NT2/D1 (cell line): ENCODE measurements around the gene AP4M1.

Experiments used
- DNase-seq: peaks from one replicate; pipeline ENCODE4 v3.0.0-alpha.2; 2011; ENCODE audit warnings: low read depth, low spot score
- H3K27me3 ChIP-seq: 2 replicates; pipeline ENCODE4 v1.6.0; 2011; ENCODE audit warnings: mild to moderate bottlenecking; ENCODE audit not compliant: insufficient read length, insufficient read depth
- H3K36me3 ChIP-seq: 2 replicates; pipeline ENCODE4 v1.6.1; 2011; ENCODE audit warnings: mild to moderate bottlenecking, low read length, mixed read lengths; ENCODE audit not compliant: insufficient read depth, insufficient read length
- H3K4me1 ChIP-seq: 2 replicates; pipeline ENCODE4 v1.5.1; 2011; ENCODE audit not compliant: insufficient read depth, insufficient read length
- H3K4me3 ChIP-seq: 2 replicates; pipeline ENCODE4 v1.5.1; 2011; ENCODE audit warnings: low read depth; ENCODE audit not compliant: insufficient read length
- H3K9ac ChIP-seq: 2 replicates; pipeline ENCODE4 v1.6.0; 2011; ENCODE audit warnings: low read depth; ENCODE audit not compliant: insufficient read length
- H3K9me3 ChIP-seq: 2 replicates; pipeline ENCODE4 v1.5.1; 2011; ENCODE audit warnings: mild to moderate bottlenecking, low read length; ENCODE audit not compliant: insufficient read depth
- SUZ12 ChIP-seq: IDR thresholded peaks from 2 replicates; pipeline ENCODE4 v1.6.1; 2011; ENCODE audit not compliant: insufficient read length, insufficient read depth; ENCODE audit errors: extremely low read depth
- YY1 ChIP-seq: IDR thresholded peaks from 2 replicates; pipeline ENCODE4 v1.6.1; 2011; ENCODE audit not compliant: insufficient read length, insufficient read depth
- ZNF274 ChIP-seq: IDR thresholded peaks from 2 replicates; pipeline ENCODE4 v1.6.1; 2011; ENCODE audit warnings: mild to moderate bottlenecking, low read depth, low read length

Gene AP4M1

GRCh38 chr7:100100420-100101015, 925 bp upstream of the AP4M1 start:
- TF ChIP-seq SUZ12, result no peak
- no peak for TF ChIP-seq YY1
- no peak for TF ChIP-seq ZNF274
- H3K9ac ChIP-seq, result peak overlapping the region; percentile 100
- H3K36me3 ChIP-seq, result peaks cover 63% of the 10 kb centered on the region
- DNase-seq, result no peak
- H3K9me3 ChIP-seq, result no peaks in the 10 kb centered on the region
- H3K27me3 ChIP-seq, result no peaks in the 10 kb centered on the region
- H3K4me3 ChIP-seq, result peak overlapping the region; percentile 93
- peaks cover 10% of the 10 kb centered on the region for H3K4me1 ChIP-seq

- DNase-seq, result no peak
- Histone ChIP-seq H3K36me3 (peaks cover 65% of the 10 kb centered on the region), H3K27me3 (no peaks in the 10 kb centered on the region), H3K4me1 (peaks cover 10% of the 10 kb centered on the region), H3K4me3 (no peak overlapping the region), H3K9ac (peak overlapping the region; percentile 21), H3K9me3 (no peaks in the 10 kb centered on the region)
- TF ChIP-seq YY1 (no peak), SUZ12 (no peak), ZNF274 (no peak)
Observed at GRCh38 chr7:100102950-100103840, 1.8 kb downstream of the AP4M1 start.

GRCh38 chr7:100105534-100105933, 4.1 kb downstream of the AP4M1 start:
- no peak for TF ChIP-seq SUZ12
- TF ChIP-seq YY1, result no peak
- no peak for TF ChIP-seq ZNF274
- no peak for DNase-seq
- Histone ChIP-seq H3K4me3 (no peak overlapping the region), H3K9me3 (no peaks in the 10 kb centered on the region), H3K4me1 (peaks cover 3% of the 10 kb centered on the region), H3K36me3 (peaks cover 63% of the 10 kb centered on the region), H3K27me3 (no peaks in the 10 kb centered on the region), H3K9ac (no peak overlapping the region)

GRCh38 chr7:100106633-100107032, 5.2 kb downstream of the AP4M1 start:
- H3K4me3 ChIP-seq, result no peak overlapping the region
- H3K4me1 ChIP-seq, result peaks cover 3% of the 10 kb centered on the region
- H3K9ac ChIP-seq, result no peak overlapping the region
- H3K36me3 ChIP-seq, result peaks cover 72% of the 10 kb centered on the region
- no peaks in the 10 kb centered on the region for H3K9me3 ChIP-seq
- DNase-seq, result no peak
- no peak for TF ChIP-seq YY1
- no peaks in the 10 kb centered on the region for H3K27me3 ChIP-seq

GRCh38 chr7:100107125-100107737, 5.8 kb downstream of the AP4M1 start:
- no peak for DNase-seq
- Histone ChIP-seq H3K9me3 (no peaks in the 10 kb centered on the region), H3K27me3 (no peaks in the 10 kb centered on the region), H3K36me3 (peaks cover 78% of the 10 kb centered on the region), H3K9ac (no peak overlapping the region), H3K4me3 (no peak overlapping the region), H3K4me1 (peaks cover 3% of the 10 kb centered on the region)
- TF ChIP-seq SUZ12 (no peak), ZNF274 (no peak), YY1 (no peak)

- no peaks in the 10 kb centered on the region for H3K9me3 ChIP-seq
- H3K9ac ChIP-seq, result no peak overlapping the region
- H3K27me3 ChIP-seq, result no peaks in the 10 kb centered on the region
- H3K4me1 ChIP-seq, result peaks cover 3% of the 10 kb centered on the region
- H3K36me3 ChIP-seq, result peaks cover 83% of the 10 kb centered on the region
- no peak for TF ChIP-seq YY1
- no peak for TF ChIP-seq SUZ12
- no peak for TF ChIP-seq ZNF274
- DNase-seq, result no peak
- H3K4me3 ChIP-seq, result no peak overlapping the region
Observed at GRCh38 chr7:100107890-100108289, 6.4 kb downstream of the AP4M1 start.

- no peaks in the 10 kb centered on the region for H3K9me3 ChIP-seq
- no peak overlapping the region for H3K4me3 ChIP-seq
- peaks cover 85% of the 10 kb centered on the region for H3K36me3 ChIP-seq
- no peak for DNase-seq
- H3K27me3 ChIP-seq, result no peaks in the 10 kb centered on the region
- H3K9ac ChIP-seq, result no peak overlapping the region
- TF ChIP-seq YY1 (no peak), ZNF274 (no peak), SUZ12 (no peak)
- no peaks in the 10 kb centered on the region for H3K4me1 ChIP-seq
Observed at GRCh38 chr7:100109521-100110163, 8.2 kb downstream of the AP4M1 start.
